Stomach (tissue), 9 donors: ENCODE data around the gene GSX1. TPM values are rescaled to one million over a fixed set of nuclear protein-coding genes. Genes with fewer than 3 reads are reported as not detected.

Experiments used
- DNase-seq, 2 donors: peaks; one replicate each; pipeline versions ENCODE4 v3.0.0 to v3.0.0-alpha.2; 2013 to 2019
- H3K27ac ChIP-seq, 5 donors: fragments of 200-600 bp in 4 of 5; sonication (generic) in 4 of 5; one replicate each; pipeline ENCODE4 v1.5.1; 2013 to 2019; ENCODE audit warnings: mild to moderate bottlenecking in 1 of 5, moderate library complexity in 1 of 5
- H3K27me3 ChIP-seq, 3 donors: fragments of 200-600 bp; sonication (generic); one replicate each; pipeline ENCODE4 v1.5.1; 2017 to 2019; ENCODE audit warnings: mixed run types in 1 of 3
- H3K36me3 ChIP-seq, 4 donors: fragments of 200-600 bp; sonication (generic); 1 replicate in 3 of 4; 2 replicates in 1 of 4; pipeline ENCODE4 v1.5.1; 2016 to 2019
- H3K4me1 ChIP-seq, 4 donors: fragments of 200-600 bp; sonication (generic); one replicate each; pipeline ENCODE4 v1.5.1; 2016 to 2019
- H3K4me3 ChIP-seq, 4 donors: fragments of 200-600 bp; sonication (generic) in 3 of 4; one replicate each; pipeline ENCODE4 v1.5.1; 2016 to 2019; ENCODE audit warnings: mild to moderate bottlenecking in 1 of 4
- H3K9me3 ChIP-seq, 4 donors: fragments of 200-600 bp; sonication (generic); one replicate each; pipeline ENCODE4 v1.5.1; 2016 to 2019
- EP300 ChIP-seq: sonication (generic); formaldehyde crosslinking; IDR thresholded peaks from one replicate; pipeline ENCODE4 v1.6.1; 2017; ENCODE audit warnings: antibody characterized with exemption
- POLR2A ChIP-seq, 4 donors: fragments of 450-650 bp; IDR thresholded peaks; one replicate each; pipeline ENCODE4 v1.6.1; 2016; ENCODE audit warnings: antibody characterized with exemption in 4 of 4, control low read depth in 2 of 4, mild to moderate bottlenecking in 1 of 4, moderate library complexity in 1 of 4
- POLR2AphosphoS5 ChIP-seq, 3 donors: sonication (generic); formaldehyde crosslinking; IDR thresholded peaks; one replicate each; pipeline ENCODE4 v1.6.1; 2016; ENCODE audit warnings: antibody characterized with exemption in 3 of 3
- WGBS, 5 donors: extraction: QIAGEN DNeasy Blood & Tissue Kit in 3 of 5; methylation state at CpG; one replicate each; pipeline versions ENCODE4 v1.1.5 to v1.1.7; 2013 to 2018; 5-methylcytosine and 5-hydroxymethylcytosine counted together
- intact Hi-C: fragments of 100-400 bp; cut with DNase I; formaldehyde crosslinking; loops from one replicate; pipeline ENCODE4 v1.15.1; 2023; ENCODE audit warnings: low total_unique reads
- polyA plus RNA-seq, 3 donors: library from polyadenylated mRNA; stranded (reverse); fragments of 200-250 nt; gene quantifications; one replicate each; pipeline ENCODE4 v1.2.3, GENCODE V29; 2013
- total RNA-seq, 5 donors: library from RNA; depleted of rRNA; stranded (reverse); fragments of >200 nt; gene quantifications; one replicate each; pipeline versions ENCODE4 v1.1.0 to v1.2.3, GENCODE V29; 2014 to 2016
- TF ChIP-seq, protein P1 (sequence below), 7 experiments: fragments of 450-650 bp in 4 of 7; fragments of 200-600 bp in 3 of 7; sonication (generic) in 3 of 7; IDR thresholded peaks; one replicate each; pipeline ENCODE4 v1.5.1; 2016 to 2019; ENCODE audit warnings: antibody characterized with exemption in 7 of 7, control low read depth in 2 of 7, mild to moderate bottlenecking in 1 of 7
- donor health status: healthy with polysubstance abuse.
- donor health status: Bipolar disorder and iron deficiency.
- donor health status: healthy.

GSX1 gene
- total and polyA plus RNA-seq, 8 donors, result not detected

- H3K36me3 ChIP-seq, result no peaks in the 10 kb centered on the region
- H3K27me3 ChIP-seq, result peaks cover under 1 to 84% (median 15%) of the 10 kb centered on the region in 3 donors
- intact Hi-C loops, result no loop called here
- peaks cover 0 to 23% (median 16%) of the 10 kb centered on the region in 4 donors for H3K4me1 ChIP-seq
- no peaks in the 10 kb centered on the region for H3K9me3 ChIP-seq
- TF ChIP-seq, protein P1, sequence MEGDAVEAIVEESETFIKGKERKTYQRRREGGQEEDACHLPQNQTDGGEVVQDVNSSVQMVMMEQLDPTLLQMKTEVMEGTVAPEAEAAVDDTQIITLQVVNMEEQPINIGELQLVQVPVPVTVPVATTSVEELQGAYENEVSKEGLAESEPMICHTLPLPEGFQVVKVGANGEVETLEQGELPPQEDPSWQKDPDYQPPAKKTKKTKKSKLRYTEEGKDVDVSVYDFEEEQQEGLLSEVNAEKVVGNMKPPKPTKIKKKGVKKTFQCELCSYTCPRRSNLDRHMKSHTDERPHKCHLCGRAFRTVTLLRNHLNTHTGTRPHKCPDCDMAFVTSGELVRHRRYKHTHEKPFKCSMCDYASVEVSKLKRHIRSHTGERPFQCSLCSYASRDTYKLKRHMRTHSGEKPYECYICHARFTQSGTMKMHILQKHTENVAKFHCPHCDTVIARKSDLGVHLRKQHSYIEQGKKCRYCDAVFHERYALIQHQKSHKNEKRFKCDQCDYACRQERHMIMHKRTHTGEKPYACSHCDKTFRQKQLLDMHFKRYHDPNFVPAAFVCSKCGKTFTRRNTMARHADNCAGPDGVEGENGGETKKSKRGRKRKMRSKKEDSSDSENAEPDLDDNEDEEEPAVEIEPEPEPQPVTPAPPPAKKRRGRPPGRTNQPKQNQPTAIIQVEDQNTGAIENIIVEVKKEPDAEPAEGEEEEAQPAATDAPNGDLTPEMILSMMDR (IDR thresholded peaks at IDR 0.05), result peak in 5 of 7 experiments; percentile 77 to 92 (median 81)
- TF ChIP-seq POLR2AphosphoS5 (IDR thresholded peaks at IDR 0.05) (no peak), EP300 (no peak), POLR2A (IDR thresholded peaks at IDR 0.05) (no peak)
- H3K4me3 ChIP-seq, result peak overlapping the region in 3 of 4 donors; percentile 10 to 25 (median 22)
- no peak overlapping the region for H3K27ac ChIP-seq
- DNase-seq, result peak; percentile 72 to 88
- 1 to 8% (median 2%) methylated on average over 9 to 25 of the region's 25 CpGs for WGBS, 5 donors
These were observed 37.7 kb downstream of the GSX1 start for GRCh38 chr13:27830010-27830409.

GRCh38 chr13:27833206-27833605 is 40.9 kb downstream of the GSX1 start:
- no peaks in the 10 kb centered on the region for H3K9me3 ChIP-seq
- no peak for TF ChIP-seq POLR2AphosphoS5 (IDR thresholded peaks at IDR 0.05)
- TF ChIP-seq, protein P1 (IDR thresholded peaks at IDR 0.05), result no peak
- no peak for TF ChIP-seq EP300
- no peak for TF ChIP-seq POLR2A (IDR thresholded peaks at IDR 0.05)
- peaks cover 0 to 8% (median 6%) of the 10 kb centered on the region in 4 donors for H3K4me1 ChIP-seq
- H3K36me3 ChIP-seq, result no peaks in the 10 kb centered on the region
- H3K27me3 ChIP-seq, result peaks cover 0 to 70% (median 14%) of the 10 kb centered on the region in 3 donors
- WGBS, 5 donors, result 86 to 89% (median 88%) methylated on average over 7 of the region's 7 CpGs
- no peak overlapping the region for H3K27ac ChIP-seq
- H3K4me3 ChIP-seq, result no peak overlapping the region
- DNase-seq, result no peak
- intact Hi-C loops, result no loop called here

DNA sequence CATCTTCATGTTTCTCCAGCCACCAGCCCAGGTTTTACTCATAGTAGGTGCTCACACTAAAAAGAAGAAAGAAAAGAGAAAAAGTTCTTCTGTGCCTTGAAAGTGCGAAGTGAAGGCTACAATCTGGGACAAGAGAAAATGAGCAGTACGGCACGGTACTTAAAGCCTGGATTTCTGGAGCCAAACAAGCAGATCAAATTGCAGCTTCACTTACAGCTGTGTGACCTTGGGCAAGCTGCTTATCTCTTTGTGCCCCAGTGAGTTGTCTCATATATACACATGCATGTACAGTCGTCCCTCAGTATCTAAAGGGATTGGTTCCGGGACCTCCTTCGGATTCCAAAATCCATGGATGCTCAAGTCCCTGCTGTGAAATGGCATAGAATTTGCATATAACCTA is 41.8 kb downstream of the GSX1 start:
- TF ChIP-seq POLR2A (IDR thresholded peaks at IDR 0.05) (no peak), EP300 (no peak), POLR2AphosphoS5 (IDR thresholded peaks at IDR 0.05) (no peak)
- TF ChIP-seq, protein P1 (IDR thresholded peaks at IDR 0.05), result no peak
- intact Hi-C loops, result no loop called here
- Histone ChIP-seq H3K27me3 (peaks cover 0 to 70% (median 17%) of the 10 kb centered on the region in 3 donors), H3K9me3 (no peaks in the 10 kb centered on the region), H3K27ac (no peak overlapping the region), H3K4me1 (peaks cover 0 to 8% (median 6%) of the 10 kb centered on the region in 4 donors), H3K36me3 (no peaks in the 10 kb centered on the region), H3K4me3 (no peak overlapping the region)
- 62 to 72% (median 68%) methylated on average over 6 of the region's 6 CpGs for WGBS, 5 donors
- DNase-seq, result peak in 1 of 2 donors; percentile 11

GRCh38 chr13:27835799-27836198 is 43.5 kb downstream of the GSX1 start:
- WGBS, 5 donors, result 77 to 88% (median 84%) methylated on average over 3 of the region's 3 CpGs
- peaks cover 0 to 63% (median 4%) of the 10 kb centered on the region in 3 donors for H3K27me3 ChIP-seq
- no peaks in the 10 kb centered on the region for H3K36me3 ChIP-seq
- DNase-seq, result no peak
- H3K4me3 ChIP-seq, result no peak overlapping the region
- no peaks in the 10 kb centered on the region for H3K9me3 ChIP-seq
- intact Hi-C loops, result no loop called here
- no peaks in the 10 kb centered on the region for H3K4me1 ChIP-seq
- no peak overlapping the region for H3K27ac ChIP-seq
- TF ChIP-seq, protein P1 (IDR thresholded peaks at IDR 0.05), result no peak
- TF ChIP-seq EP300 (no peak), POLR2A (IDR thresholded peaks at IDR 0.05) (no peak), POLR2AphosphoS5 (IDR thresholded peaks at IDR 0.05) (no peak)
